AG09319 (cell line): Measurements from ENCODE around the gene NADK.

Experiments used
- DNase-seq: peaks from one replicate; pipeline ENCODE4 v3.0.0-alpha.2; 2010; ENCODE audit warnings: low read depth; ENCODE audit errors: extremely low read depth
- CTCF ChIP-seq: IDR thresholded peaks from 2 replicates; pipeline ENCODE4 v1.5.1; 2011; ENCODE audit warnings: low read depth, mild to moderate bottlenecking, inconsistent platforms, low read length, moderate library complexity

NADK gene

GRCh38 chr1:1786836-1787605 is 8.8 kb upstream of the NADK start:
- TF ChIP-seq CTCF = no peak
- DNase-seq = no peak

GRCh38 chr1:1785666-1786065 is 7.4 kb upstream of the NADK start:
- no peak for TF ChIP-seq CTCF
- no peak for DNase-seq

GRCh38 chr1:1784933-1785332 is 6.7 kb upstream of the NADK start:
- DNase-seq = no peak
- no peak for TF ChIP-seq CTCF

- DNase-seq = no peak
- no peak for TF ChIP-seq CTCF
Observed at GRCh38 chr1:1783320-1783719, 5.0 kb upstream of the NADK start.

- no peak for TF ChIP-seq CTCF
- no peak for DNase-seq
Observed at GRCh38 chr1:1782399-1783221, 4.3 kb upstream of the NADK start.

GRCh38 chr1:1781526-1781903 is 3.2 kb upstream of the NADK start:
- TF ChIP-seq CTCF = no peak
- no peak for DNase-seq
